ENCODE measurements around the gene ROBO1.

DNA sequence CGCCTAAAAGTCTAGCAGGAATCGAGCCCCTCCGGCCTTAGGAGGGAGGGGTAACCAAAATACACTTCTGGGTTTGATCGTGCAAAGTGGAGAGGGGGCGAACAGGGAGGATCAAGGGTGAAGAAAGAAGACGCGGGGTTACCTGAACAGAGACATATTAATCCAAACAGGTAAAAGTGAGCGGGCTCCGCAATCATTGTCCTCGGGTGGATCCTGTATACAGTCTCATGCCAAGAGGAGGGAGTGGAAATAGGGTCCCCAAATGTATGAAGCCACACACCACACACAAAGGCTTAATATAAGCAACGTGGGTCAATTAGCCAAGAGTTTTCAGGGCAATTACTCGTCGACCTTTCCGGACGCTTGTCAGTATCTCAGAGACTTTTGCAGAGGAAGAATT, 749.5 kb downstream of the ROBO1 start:
- TF ChIP-seq EZH2 (IDR thresholded peaks at IDR 0.05; ENCODE audit: insufficient read depth, poor library complexity, severe bottlenecking), result no peak
- no peak for TF ChIP-seq EZH2phosphoT487 (IDR thresholded peaks at IDR 0.05; ENCODE audit: insufficient read depth, low read depth)
